Measurements from ENCODE around the gene NAALADL1. TPM values are rescaled to one million over a fixed set of nuclear protein-coding genes. Genes with fewer than 3 reads are reported as not detected.

NAALADL1 gene
- total RNA-seq, 1 experiment from 2014 or later: not detected

GRCh38 chr11:65085446-65085845 is 27.1 kb upstream of the NAALADL1 start:
- Histone ChIP-seq H3K9ac (ENCODE audit: low read length) (no peak overlapping the region), H3K79me2 (ENCODE audit: insufficient read depth, low read length) (peaks cover 37% of the 10 kb centered on the region), H2AFZ (ENCODE audit: low read depth, low read length, poor library complexity, severe bottlenecking) (no peak overlapping the region), H3K4me3 (replicated peaks in 1 of 2; ENCODE audit: low read depth in 1 of 2, low read length in 2 of 2) (no peak overlapping the region), H4K20me1 (ENCODE audit: insufficient read depth) (no peaks in the 10 kb centered on the region), H3K27me3 (ENCODE audit: insufficient read depth, low read length) (no peaks in the 10 kb centered on the region), H3K36me3 (ENCODE audit: control insufficient read depth in 1 of 2, insufficient read depth in 2 of 2, low read length in 2 of 2) (peaks cover 5 to 33% of the 10 kb centered on the region in 2 experiments; a peak in 2 of 4 replicates), H3K27ac (ENCODE audit: low read depth, low read length) (no peak overlapping the region), H3K9me3 (ENCODE audit: control insufficient read depth in 1 of 2, insufficient read depth in 1 of 2, low read depth in 1 of 2, low read length in 2 of 2) (no peaks in the 10 kb centered on the region), H3K4me2 (ENCODE audit: low read length) (peak overlapping the region; percentile 82), H3K9me2 (ENCODE audit: insufficient read depth) (no peaks in the 10 kb centered on the region), H3K4me1 (ENCODE audit: control insufficient read depth in 1 of 2, insufficient read depth in 2 of 2, low read length in 2 of 2) (peaks cover 7 to 22% of the 10 kb centered on the region in 2 experiments; a peak in 3 of 4 replicates)
- BruUV-seq (replicated peaks): no TSS peak
- intact Hi-C loops (cut with micrococcal nuclease): no loop called here
- TF ChIP-seq, protein P1, sequence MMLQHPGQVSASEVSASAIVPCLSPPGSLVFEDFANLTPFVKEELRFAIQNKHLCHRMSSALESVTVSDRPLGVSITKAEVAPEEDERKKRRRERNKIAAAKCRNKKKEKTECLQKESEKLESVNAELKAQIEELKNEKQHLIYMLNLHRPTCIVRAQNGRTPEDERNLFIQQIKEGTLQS (IDR thresholded peaks at IDR 0.05): no peak
- TF ChIP-seq EGR1 (IDR thresholded peaks at IDR 0.05; ENCODE audit: low read depth) (no peak), EZH2 (IDR thresholded peaks at IDR 0.05) (no peak), CBX3 (IDR thresholded peaks at IDR 0.05; ENCODE audit: low read depth) (no peak), EZH2phosphoT487 (IDR thresholded peaks at IDR 0.05; ENCODE audit: borderline replicate concordance) (no peak), RAD21 (IDR thresholded peaks at IDR 0.05; ENCODE audit: low read depth) (no peak), ZFX (IDR thresholded peaks at IDR 0.05) (no peak), CEBPB (IDR thresholded peaks at IDR 0.05; ENCODE audit: low read depth) (no peak), YY1 (IDR thresholded peaks at IDR 0.05; ENCODE audit: extremely low read depth, insufficient replicate concordance, low read depth, low read length) (no peak), SIN3A (IDR thresholded peaks at IDR 0.05; ENCODE audit: low read depth) (no peak), TCF7L2 (IDR thresholded peaks at IDR 0.05; ENCODE audit: borderline replicate concordance, extremely low read depth, insufficient read depth, insufficient read length) (no peak), MAX (IDR thresholded peaks at IDR 0.05) (no peak), ELF1 (IDR thresholded peaks at IDR 0.05; ENCODE audit: borderline replicate concordance, low read depth) (no peak), SRF (IDR thresholded peaks at IDR 0.05; ENCODE audit: low read depth) (no peak), POLR2A (IDR thresholded peaks at IDR 0.05; ENCODE audit: borderline replicate concordance, extremely low read depth, insufficient read depth, insufficient read length) (no peak), JUND (IDR thresholded peaks at IDR 0.05) (no peak), ZBTB33 (IDR thresholded peaks at IDR 0.05; ENCODE audit: extremely low read depth, insufficient replicate concordance, low read length) (no peak)
- TF ChIP-seq, protein P2, sequence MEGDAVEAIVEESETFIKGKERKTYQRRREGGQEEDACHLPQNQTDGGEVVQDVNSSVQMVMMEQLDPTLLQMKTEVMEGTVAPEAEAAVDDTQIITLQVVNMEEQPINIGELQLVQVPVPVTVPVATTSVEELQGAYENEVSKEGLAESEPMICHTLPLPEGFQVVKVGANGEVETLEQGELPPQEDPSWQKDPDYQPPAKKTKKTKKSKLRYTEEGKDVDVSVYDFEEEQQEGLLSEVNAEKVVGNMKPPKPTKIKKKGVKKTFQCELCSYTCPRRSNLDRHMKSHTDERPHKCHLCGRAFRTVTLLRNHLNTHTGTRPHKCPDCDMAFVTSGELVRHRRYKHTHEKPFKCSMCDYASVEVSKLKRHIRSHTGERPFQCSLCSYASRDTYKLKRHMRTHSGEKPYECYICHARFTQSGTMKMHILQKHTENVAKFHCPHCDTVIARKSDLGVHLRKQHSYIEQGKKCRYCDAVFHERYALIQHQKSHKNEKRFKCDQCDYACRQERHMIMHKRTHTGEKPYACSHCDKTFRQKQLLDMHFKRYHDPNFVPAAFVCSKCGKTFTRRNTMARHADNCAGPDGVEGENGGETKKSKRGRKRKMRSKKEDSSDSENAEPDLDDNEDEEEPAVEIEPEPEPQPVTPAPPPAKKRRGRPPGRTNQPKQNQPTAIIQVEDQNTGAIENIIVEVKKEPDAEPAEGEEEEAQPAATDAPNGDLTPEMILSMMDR (IDR thresholded peaks at IDR 0.05 in 2 of 3, conservative IDR thresholded peaks at IDR 0.05 in 1 of 3; ENCODE audit: borderline replicate concordance in 1 of 3, insufficient read depth in 1 of 3, low read depth in 2 of 3, low read length in 2 of 3): no peak
- POLR2A ChIA-PET: no interaction called here
- RAD21 ChIA-PET (ENCODE audit: low non-redundant PET in 1 of 2, low total read pairs in 2 of 2, uncharacterized antibody in 2 of 2, unreplicated experiment in 2 of 2): no interaction called here
- ATAC-seq: no peak
- CTCF ChIA-PET: no interaction called here
- no peak for DNase-seq (ENCODE audit: low read depth, low spot score)
